ENCODE results near the gene IFIT3.

The IFIT3 gene

GRCh38 chr10:89384474-89385340 is 56.9 kb downstream of the IFIT3 start:
- no peak for DNase-seq (ENCODE audit: low spot score)
- no peak overlapping the region for H3K4me3 ChIP-seq
- no peak overlapping the region for H3K27ac ChIP-seq

GRCh38 chr10:89388806-89389205 is 61.0 kb downstream of the IFIT3 start:
- Histone ChIP-seq H3K4me3 (no peak overlapping the region), H3K27ac (no peak overlapping the region)
- no peak for DNase-seq (ENCODE audit: low spot score)
- no peak for TF ChIP-seq CTCF (IDR thresholded peaks at IDR 0.05)

More at GRCh38 chr10:89384474-89385340, 56.9 kb downstream of the IFIT3 start:
- no peak for TF ChIP-seq CTCF (IDR thresholded peaks at IDR 0.05)

GRCh38 chr10:89389254-89389653 is 61.5 kb downstream of the IFIT3 start:
- Histone ChIP-seq H3K27ac (no peak overlapping the region), H3K4me3 (no peak overlapping the region)
- DNase-seq (ENCODE audit: low spot score), result no peak
- TF ChIP-seq CTCF (IDR thresholded peaks at IDR 0.05), result peak; percentile 24

All from coronary artery (tissue), 2 donors.